Measurements from ENCODE around the gene MYO3B.
"Not testable (repeated sequence)": the region's sequence is repeated elsewhere in the genome, so short reads cannot be mapped to it uniquely, and the experiment has no call there.

The MYO3B gene

DNA sequence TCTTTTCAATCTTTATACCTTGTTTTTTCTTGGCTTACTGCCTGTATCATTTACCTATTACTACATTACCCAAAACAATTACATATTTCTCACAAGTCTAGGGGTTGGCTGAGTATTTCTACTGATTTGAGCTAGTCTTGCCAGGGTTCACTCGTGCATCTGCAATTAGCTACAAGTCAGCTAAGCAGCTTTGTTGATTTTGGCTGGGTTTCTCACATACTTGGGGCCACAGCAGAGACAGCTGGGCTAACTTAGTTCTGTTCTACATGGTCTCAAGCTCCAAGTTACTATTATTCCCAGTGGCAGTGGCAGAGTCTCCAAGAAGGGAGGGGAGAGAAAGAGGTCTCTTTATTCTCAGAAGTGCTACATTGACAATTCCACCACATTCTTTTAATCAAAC is 482.5 kb downstream of the MYO3B start:
- DNase-seq = peak; percentile 58

DNA sequence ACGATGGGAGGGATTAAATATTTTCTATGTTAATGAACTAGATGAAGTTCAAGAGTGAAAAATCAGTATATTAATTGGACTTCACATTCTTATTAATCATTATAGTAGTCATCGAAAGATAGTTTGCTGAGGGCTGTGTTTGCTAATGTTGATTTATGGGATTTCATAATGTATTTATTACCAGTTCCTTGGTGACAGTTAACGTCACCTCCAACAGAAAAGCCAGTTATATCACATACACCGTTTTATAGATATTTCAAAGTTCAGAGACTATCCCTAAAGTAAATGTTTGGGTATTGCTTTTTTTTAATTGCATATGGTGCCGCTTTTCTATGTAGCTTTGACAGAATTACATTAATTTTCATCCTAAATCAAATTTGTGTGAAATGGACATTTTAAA is 487.8 kb downstream of the MYO3B start:
- DNase-seq = no peak

DNA sequence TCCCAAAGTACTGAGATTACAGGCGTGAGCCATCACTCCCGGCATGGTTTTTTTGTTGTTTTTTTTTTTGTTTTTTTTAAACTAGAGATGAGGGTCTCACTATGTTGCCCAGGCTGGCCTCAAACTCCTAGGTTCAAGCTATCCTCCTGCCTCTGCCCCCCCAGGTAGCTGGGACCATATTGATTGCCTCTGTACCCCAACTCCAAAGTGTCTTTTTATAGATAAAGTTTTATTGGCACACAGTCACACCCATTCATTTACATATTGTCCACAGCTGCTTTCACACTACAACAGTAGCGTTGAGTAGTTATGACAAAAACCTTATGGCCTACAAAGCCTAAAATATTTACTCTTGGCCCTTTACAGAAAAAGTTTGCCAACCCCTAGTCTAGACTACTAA is 492.0 kb downstream of the MYO3B start:
- DNase-seq = no peak

DNA sequence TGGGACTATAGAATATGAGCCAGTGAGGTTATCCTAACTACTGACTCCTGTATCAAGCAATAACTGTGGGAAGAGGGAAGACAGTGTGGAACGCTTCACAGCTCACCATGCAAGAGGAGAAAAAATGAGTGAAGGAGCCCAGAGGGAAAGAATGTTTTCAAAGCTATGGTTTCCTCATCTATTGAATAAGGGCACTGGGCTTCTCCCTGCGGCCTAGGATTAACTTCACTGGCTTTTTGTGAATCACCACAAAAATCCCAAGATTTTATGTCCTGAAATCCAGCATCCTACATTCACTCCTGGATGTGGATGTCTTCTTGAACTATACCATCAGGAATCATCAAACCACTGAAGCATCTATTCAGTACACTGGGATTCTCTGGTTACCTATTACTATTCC is 492.7 kb downstream of the MYO3B start:
- no peak for DNase-seq

DNA sequence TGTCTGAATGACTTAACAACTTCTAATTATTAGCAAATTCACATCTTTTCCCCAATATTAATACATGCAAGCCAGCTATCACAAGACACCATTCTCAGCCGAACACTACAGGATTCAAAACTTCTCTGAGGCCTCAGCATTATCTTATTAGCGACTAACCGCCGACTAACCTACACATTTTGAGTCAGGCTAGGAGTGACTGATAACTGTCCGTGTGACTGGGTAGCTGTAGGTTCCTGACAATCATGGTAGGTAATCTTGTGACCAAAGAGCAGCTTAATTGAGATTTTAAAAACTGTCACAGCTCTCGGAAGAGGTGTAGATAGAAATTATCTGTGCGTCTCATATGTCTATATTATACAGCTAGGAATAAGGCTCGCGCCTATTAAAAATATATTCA is 493.1 kb downstream of the MYO3B start:
- no peak for DNase-seq

DNA sequence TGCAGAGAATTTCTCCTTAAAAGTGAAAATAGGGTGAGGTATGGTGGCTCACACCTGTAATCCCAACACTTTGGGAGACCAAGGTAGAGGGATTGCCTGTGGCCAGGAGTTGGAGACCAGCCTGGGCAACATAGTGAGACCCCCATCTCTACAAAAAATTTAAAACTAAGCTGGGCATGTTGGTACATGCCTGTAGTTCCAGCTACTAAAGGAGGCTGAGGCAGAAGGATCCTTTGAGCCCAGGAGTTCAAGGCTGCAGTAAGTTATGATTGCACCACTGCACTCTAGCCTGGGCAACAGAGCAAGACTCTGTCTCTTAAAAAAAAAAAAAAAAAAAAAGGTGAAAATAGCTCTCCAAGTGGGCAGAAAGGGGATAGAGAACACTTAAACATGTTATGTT is 496.3 kb downstream of the MYO3B start:
- DNase-seq = not testable (repeated sequence)

DNA sequence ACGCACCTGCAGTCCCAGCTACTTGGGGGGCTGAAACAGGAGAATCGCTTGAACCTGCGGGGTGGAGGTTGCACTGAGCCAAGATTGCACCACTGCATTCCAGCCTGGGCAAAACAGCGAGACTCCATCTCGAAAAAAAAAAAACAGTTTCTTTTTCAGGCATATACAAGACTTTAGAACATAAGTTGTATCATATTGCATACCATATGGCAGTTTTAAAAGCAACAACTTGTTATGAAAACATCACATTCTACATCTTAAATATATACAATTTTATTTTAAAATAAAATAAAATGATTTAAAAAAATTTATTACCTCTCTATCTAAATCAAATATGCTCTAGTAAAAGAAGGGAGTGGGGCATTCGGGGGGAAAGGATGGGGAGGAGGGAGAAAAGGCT is 497.8 kb downstream of the MYO3B start:
- DNase-seq = no peak

DNA sequence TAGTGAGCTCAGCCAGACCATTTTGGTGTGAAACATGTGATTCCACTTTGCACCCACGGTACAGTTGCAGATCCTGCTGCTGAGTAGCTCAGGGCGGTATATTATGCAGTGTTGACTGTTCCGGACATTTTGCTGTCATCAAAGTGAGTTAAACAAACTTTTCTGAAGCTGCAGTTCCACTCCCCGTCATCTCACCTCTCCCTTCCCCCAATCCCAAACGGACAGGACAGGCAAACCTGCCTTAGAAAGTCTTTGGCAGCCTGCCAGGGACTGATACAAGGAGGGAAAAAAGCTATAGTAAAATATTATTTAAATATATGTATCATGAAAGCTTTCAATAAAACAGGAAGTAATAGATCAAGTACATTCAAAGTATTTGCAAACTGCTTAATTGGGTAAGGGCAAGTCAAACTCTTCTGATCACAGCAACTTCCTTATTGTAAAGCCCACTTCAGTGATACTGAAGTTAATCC is 501.7 kb downstream of the MYO3B start:
- DNase-seq = no peak

DNA sequence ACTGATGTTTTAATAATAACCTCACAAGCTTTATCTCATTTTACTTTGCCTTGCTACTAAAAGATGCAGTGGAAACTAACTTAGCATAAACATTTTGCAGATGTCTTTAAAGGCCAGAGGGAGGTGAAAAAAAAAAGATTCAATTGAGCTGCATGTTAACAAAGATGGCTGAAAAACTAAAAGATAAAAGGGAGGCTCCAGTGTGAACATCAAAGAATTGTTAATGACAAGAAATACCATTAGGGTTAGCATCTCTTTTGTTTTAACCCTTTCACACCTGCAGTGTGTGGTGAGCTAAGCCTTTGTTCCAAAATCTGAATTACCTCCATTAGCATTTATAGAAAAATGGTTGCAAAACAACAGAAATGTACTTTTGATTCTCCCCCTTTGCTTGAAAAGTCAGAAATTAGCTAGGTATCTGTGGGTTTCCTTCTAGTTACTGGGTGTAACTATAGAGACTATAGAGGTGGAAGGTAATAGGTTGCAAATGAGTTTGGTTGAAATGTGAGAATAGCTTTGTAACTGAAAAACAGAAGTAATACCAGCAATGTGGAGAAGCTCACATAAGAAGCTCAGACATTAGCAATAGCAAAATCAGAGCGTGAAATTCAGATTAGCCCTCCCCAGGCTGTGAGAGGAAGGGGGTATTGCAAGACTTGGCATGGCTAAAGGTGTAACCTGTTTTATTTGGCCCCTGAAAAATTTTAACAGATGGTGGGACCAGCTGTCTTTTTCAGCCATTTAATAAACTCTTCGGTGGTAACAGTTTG is 502.4 kb downstream of the MYO3B start:
- no peak for DNase-seq

DNA sequence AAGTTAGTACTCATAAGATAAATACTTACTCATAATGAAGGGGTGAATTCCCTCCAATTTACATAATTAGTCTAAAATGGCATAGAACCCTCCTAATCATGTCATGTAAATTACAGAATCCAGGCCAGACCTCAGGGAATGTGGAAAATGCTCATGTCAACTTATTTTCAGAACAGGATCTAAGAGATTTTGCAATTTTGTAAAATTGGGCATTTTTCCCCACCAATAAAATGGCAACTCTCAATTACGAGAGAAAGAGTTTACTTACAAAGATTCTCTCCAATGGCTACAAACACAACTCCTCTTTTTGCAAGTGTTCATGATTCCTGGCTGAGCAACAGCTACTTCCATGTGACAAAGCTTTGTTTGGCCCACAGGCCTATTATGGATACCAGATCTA is 503.4 kb downstream of the MYO3B start:
- no peak for DNase-seq

DNA sequence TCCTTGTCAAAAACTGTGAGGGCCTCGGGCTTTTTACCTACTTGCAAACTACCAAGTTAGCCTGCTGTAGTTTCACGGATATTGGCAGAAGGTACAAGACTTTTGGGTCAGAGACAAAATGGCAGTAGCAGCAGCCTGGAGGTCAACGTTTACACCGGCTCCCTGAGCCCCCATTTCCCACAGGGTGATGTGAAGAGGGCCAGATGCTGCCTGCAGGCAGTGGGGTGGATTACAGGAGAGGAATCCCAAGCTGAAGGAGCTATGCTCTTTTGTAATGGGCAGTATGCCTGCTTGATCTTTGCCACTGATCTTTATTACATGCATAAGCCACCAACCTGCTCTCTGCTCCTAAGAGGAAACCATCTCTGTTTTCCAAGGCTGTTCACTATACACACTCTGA is 507.6 kb downstream of the MYO3B start:
- no peak for DNase-seq

DNA sequence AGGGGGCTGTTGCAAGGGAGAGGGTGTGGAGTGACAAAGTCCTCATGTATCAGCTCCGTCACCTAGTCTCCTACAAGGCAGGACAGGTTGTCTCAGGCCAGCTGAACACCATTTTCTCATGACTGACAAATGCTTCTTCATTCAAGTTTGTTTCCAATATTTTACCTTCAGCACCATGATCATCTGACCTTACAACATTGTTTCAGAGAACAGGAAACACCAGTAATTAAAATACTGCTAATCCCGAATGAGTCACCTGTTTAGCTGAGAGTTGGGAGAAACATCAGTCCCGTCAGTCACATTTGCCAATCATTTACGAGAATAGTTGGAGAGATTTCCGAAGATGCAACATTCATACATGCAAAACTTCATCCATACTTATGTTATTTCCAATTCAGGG is 511.5 kb downstream of the MYO3B start:
- DNase-seq = no peak

DNA sequence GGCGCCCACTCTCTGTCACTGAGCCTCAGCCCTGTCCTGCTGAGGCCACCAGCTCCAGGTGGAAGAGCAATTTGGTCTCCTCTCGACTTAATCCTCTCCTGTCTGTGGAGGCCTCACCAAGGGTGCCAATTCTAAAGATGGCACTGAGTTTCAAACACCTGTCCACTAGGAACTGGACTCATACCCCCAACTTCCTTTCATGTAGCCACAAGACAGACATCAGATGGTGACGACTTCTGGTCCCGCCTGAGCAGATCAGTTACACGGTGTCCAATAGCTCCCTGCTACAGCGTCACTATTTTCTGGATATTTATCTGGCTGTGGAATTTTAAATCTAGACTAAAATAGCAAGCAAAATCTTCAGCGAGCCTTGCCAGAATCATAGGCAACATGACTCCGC is 512.7 kb downstream of the MYO3B start:
- DNase-seq = no peak

DNA sequence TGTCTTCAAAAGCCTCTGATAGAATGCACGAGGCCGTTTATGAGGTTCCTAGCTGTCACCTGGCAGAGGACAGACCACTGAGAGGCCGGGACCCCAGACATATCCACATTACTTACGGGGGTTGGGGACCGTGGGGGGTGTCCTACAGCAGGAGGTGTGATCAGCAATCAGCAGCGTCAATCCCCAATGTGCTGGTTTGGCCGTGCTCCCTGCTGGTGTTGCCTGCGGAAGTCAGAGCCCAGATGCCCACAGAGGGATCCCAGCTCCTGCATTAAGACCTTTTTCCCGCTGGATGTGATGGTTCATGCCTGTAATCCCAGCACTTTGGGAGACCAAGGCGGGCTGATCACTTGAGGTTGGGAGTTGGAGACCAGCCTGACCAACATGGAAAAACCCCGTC is 516.4 kb downstream of the MYO3B start:
- DNase-seq = no peak

DNA sequence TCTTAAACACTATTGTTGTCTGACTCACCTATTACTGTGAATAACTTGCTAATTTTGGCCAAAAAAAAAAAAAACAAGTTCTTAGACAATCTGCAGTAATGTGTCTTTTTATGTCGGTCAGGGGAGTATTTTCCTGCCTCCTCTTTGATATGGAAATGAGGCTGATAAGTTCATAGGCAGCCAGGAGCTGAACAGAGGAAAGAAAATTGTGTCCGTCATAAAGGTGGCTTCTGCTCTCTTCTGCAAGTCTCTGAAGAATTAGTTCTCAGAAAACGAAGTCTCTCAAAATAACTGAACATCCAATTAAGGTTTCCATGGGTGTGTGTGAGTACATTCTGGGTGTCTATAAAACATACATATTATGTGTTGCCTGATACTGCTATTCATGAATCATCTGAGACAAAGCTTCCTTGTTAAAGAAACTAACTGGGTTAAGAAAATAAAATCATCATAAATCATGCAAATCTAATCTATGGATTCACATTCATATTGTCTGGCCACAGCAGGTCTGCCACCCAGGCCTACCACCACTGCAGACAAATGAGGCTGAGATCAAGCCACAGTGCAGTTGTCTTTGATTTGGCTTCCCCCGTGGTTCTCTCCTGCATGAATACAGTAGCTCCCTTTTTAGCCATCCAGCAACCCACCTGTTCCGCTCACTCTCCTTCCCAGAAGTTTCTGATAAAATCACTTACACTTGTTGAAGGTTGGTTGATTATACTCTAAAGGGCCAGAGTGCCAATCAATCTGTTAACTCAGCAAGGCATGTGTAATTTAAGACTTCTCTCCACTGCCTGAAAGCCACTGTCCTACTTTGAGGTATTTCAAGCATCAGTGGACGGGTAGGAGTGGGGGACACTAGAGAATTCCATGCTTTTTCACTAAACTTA is 517.8 kb downstream of the MYO3B start:
- DNase-seq = no peak

DNA sequence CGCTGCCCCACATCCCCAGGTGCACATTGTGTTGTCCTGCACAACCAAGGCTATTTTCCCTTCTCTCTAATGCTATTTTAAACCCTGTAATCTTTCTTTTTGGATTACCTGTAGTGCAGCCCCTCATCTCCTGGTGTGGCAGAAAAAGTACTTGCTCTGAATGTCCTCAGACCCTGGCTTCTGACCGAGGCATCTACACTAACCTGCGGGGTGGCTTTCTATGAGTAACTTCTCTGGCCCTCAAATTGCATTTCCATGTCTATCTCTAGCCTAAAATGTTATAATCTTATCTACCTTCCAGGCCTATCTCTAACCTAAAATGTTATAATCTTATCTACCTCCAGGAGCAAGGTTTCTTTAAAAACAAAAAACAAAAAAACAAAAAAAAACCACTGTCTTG is 519.0 kb downstream of the MYO3B start:
- DNase-seq = no peak

DNA sequence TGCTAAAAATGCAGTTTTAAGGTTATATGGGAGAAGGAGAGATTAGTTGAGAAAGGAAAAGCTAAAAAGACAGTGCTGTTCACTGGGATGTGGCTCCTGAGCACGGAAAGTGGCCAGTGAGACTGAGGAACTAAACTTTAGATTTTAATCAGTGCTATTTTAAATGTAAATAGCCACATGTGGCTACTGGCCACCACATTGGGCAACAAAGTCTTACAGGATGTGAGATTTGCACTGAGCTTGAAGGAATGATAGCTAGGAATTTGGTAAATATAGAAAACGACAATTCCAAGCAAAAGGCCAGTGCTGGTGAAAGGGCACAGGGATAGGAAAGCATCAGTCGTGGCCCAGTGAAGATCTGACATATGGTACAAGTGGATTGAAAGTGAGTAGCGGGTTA is 523.1 kb downstream of the MYO3B start:
- DNase-seq = no peak

DNA sequence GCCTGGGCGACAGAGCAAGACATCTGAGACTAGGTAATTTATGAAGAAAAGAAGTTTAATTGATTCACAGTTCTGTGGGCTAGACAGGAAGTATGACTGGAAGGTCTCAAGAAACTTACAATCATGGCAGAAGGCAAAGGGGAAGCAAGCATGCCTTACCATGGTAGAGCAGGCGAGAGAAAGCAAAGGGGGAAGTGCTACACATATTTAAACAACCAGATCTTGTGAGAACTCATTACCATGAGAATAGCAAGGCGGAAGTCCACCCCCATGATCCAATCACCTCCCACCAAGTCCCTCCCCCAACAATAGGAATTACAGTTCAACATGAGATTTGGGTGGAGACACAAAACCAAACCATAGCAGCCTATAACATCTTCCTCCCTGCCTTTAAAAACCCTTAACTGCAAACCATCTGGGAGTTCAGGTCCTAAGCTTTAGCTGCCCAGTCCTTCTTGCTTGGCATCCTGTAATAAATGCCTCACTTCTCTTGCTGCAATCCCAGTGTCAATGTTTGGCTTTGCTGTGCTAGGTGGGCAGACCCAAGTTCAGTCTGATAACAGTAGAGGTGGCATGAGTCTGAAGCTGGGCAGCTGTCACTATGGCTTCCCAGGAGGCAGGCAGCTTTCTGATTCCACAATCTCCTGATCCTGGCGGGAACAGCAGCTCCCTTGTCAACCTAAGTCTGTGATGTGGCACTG is 526.0 kb downstream of the MYO3B start:
- DNase-seq = no peak

All from NCI-H1105 (cell line).